Stimulated activated CD4-positive, alpha-beta T cell treated with anti-CD3 and anti-CD28 coated beads, Interleukin-2, amount 100 ng/mL, for 24 hours (primary cell): ENCODE results near the gene UCHL1.

Experiments
- DNase-seq, 2 donors: peaks; one replicate each; pipeline ENCODE4 v3.0.0-alpha.2; 2020

Gene UCHL1

GRCh38 chr4:41256740-41257256 is at the start of gene UCHL1:
TSS of gene UCHL1 (plus strand) at chr4:41256928. CDS start at chr4:41256977, 49 bp downstream.
- DNase-seq = peak in 1 of 2 donors; percentile 18

- DNase-seq = no peak
These were observed 49.4 kb upstream of the UCHL1 start for GRCh38 chr4:41207291-41207831.

GRCh38 chr4:41209187-41209586 is 47.5 kb upstream of the UCHL1 start:
- DNase-seq = no peak

GRCh38 chr4:41209901-41210300 is 46.8 kb upstream of the UCHL1 start:
- DNase-seq = no peak

GRCh38 chr4:41211951-41212615 is 44.6 kb upstream of the UCHL1 start:
- no peak for DNase-seq

GRCh38 chr4:41212616-41213203 is 44.0 kb upstream of the UCHL1 start:
- peak in 1 of 2 donors; percentile 4 for DNase-seq

GRCh38 chr4:41213625-41214135 is 43.0 kb upstream of the UCHL1 start:
- peak in 1 of 2 donors; percentile 18 for DNase-seq

GRCh38 chr4:41214136-41214824 is 42.4 kb upstream of the UCHL1 start, which contains the start of gene APBB2:
TSS of gene APBB2 (minus strand) at chr4:41214542. CDS start at chr4:41033254, 181,288 bp downstream.
- peak; percentile 49 to 72 for DNase-seq

- no peak for DNase-seq
These were observed 41.9 kb upstream of the UCHL1 start for GRCh38 chr4:41214825-41215146.

- DNase-seq = no peak
These were observed 41.6 kb upstream of the UCHL1 start for GRCh38 chr4:41215155-41215554.

- no peak for DNase-seq
These were observed 40.8 kb upstream of the UCHL1 start for GRCh38 chr4:41215969-41216293.

- peak; percentile 56 to 74 for DNase-seq
These were observed 40.3 kb upstream of the UCHL1 start for GRCh38 chr4:41216294-41217019.

- no peak for DNase-seq
These were observed 39.8 kb upstream of the UCHL1 start for GRCh38 chr4:41217020-41217333.

- DNase-seq = no peak
These were observed 39.4 kb upstream of the UCHL1 start for GRCh38 chr4:41217374-41217773.

GRCh38 chr4:41218703-41219102 is 38.0 kb upstream of the UCHL1 start:
- no peak for DNase-seq

- no peak for DNase-seq
These were observed 37.2 kb upstream of the UCHL1 start for GRCh38 chr4:41219421-41219950.

- DNase-seq = no peak
These were observed 34.7 kb upstream of the UCHL1 start for GRCh38 chr4:41221850-41222645.

GRCh38 chr4:41227902-41228301 is 28.8 kb upstream of the UCHL1 start:
- no peak for DNase-seq

GRCh38 chr4:41232406-41232805 is 24.3 kb upstream of the UCHL1 start:
- DNase-seq = no peak

GRCh38 chr4:41232856-41233255 is 23.9 kb upstream of the UCHL1 start:
- no peak for DNase-seq

GRCh38 chr4:41236032-41236431 is 20.7 kb upstream of the UCHL1 start:
- no peak for DNase-seq

GRCh38 chr4:41236508-41236907 is 20.2 kb upstream of the UCHL1 start:
- DNase-seq = no peak
